Measurements from ENCODE around the gene TFAP2D.

Gene TFAP2D

GRCh38 chr6:50720623-50721022, 7.3 kb downstream of the TFAP2D start:
- DNase-seq (ENCODE audit: low spot score), result no peak

DNA sequence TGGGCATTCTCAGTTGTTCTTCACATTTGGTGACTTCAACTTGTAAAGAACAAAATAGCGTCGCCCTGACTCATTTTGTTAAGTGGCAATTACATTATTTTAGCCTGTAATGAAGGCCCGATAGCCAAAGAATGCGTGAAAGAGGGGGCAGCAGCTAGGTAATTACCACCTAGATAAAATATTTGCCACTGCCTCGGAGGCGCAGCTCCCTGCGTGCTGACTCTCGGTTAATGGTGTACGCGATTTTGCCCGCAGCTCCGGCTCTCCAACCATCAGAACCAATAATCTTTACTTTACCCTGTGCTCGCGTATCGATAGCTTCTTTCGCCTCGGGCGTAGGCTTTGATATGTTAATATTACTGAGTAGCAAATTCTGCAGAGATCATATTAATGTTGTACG, 8.7 kb downstream of the TFAP2D start:
- no peak for DNase-seq (ENCODE audit: low spot score)

DNA sequence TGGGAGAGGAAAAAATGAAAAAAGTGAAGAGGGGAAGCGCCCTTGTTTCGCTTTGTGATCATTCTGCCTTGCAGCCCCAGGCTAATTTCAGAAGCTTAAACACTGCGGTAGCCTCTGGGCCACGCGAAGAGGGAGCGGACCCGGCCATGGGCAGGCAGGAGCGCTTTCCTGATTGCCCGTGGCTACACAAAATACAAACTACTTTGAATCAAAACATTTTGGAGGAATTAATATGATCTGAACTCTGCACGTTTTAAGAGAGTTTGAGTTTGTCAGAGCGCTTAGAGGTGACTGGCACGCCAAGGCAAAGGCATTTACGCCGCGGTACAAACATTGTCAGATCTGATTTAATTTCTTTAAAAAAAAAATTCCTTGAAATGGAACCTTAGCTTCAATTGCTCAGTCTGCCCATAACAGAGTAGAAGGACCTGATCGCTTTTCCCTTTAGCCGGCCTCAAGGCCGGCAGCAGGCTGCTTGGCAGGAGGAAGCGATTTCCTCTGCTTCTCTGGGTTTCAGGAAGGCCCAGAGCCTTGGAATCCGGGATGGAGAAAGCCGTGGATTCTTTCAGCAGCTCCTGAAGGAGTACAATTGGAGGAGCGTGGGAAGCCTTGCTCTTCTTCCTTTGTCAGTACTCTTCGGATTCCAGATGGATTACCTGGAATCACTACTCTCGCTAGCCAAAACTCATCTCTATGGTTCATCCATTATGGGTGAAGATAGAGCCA, 9.7 kb downstream of the TFAP2D start:
- DNase-seq (ENCODE audit: low spot score), result no peak

DNA sequence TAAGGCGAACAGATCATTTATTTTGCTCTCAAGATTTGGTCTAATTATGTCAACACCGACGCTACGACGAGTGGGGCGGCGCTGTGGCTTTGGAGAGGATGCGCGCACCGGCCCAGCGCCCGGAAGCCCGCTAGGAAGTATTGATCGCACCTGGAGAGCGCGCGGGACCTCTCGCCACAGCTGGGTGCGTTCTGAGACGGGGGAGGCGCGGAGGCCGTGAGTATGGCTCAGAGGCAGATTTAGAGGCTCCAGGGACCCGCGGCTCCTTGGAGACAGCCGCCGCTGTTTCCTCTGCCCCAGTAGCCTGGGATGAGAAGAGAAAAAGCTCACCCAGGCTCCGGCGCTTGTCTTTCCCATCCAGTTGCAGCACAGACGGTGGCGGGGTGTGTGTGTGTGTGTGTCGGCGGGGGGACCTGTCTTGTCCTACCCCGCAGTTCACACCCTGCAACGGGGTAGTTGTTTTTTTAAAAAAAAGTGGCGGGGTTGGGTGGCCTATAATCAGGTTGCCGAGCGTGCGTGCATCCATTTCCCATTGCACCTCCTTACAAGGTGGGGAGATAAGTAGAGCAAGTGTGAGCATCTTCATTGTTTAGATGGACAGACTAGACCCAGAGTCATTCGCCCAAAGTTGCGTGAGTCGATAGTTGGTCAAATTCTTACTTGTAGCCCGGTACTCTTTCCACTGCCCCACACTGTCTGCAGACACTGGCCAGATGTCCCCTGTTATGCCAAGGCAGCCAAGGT, 11.2 kb downstream of the TFAP2D start:
- DNase-seq (ENCODE audit: low spot score), result no peak

GRCh38 chr6:50734488-50734887, 21.2 kb downstream of the TFAP2D start:
- no peak for DNase-seq (ENCODE audit: low spot score)

- no peak for DNase-seq (ENCODE audit: low spot score)
These were observed 28.8 kb downstream of the TFAP2D start for GRCh38 chr6:50742161-50742560.

DNA sequence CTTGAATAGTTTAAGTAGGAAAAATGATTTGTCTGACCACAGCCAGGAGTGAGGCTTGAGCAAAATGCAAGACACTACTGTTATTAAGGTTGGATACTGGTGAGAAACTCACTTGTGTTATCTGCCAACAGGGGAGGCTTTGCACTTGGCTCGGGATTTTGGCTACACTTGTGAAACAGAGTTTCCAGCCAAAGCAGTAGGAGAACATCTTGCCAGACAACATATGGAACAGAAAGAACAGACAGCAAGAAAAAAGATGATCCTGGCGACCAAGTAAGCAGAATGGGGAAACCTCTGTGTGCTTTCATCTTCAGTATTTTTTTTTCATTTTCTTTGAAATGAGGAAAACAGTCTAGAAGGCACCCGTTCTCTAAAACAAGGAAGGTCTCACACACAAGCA, 31.6 kb downstream of the TFAP2D start:
- DNase-seq (ENCODE audit: low spot score), result no peak

GRCh38 chr6:50762798-50763197, 49.5 kb downstream of the TFAP2D start:
- DNase-seq (ENCODE audit: low spot score), result no peak

DNA sequence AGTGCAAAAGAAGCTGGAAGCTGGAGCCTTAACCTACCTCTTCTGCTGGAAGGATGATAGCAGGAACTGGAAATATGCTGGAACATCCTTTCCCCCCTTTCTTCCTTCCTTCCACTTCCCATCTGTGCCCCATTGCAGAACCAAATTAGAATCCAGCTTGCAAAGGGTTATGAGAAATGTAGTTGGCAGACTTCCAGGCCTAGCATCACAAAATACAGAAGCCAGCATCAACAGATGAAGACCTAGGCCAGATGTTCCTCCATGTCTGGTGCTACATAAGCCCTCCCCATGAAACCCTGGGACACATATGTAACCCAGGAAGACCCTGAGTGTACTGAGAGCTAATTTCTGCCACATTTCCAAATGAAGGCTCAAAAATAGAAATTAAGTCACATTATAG, 65.4 kb downstream of the TFAP2D start:
- DNase-seq (ENCODE audit: low spot score), result no peak

DNA sequence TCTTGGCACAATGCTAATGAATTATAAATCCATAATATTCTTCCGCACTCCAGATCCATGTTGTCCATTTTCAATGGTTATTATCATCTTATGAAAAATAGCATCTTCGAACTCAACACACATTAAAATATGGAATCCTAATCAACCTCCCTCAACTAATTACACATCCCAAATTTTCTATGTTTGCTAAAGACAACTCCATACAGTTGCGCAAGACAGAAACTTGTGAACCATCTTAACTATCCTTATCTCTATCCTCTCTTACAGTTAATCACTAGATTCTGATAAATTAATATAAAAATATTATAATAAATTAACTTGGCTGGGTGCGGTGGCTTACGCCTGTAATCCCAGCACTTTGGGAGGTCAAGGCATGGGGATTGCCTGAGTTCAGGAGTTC, 67.1 kb downstream of the TFAP2D start:
- DNase-seq (ENCODE audit: low spot score), result no peak

- no peak for DNase-seq (ENCODE audit: low spot score)
These were observed 72.6 kb downstream of the TFAP2D start for GRCh38 chr6:50785921-50786320.

GRCh38 chr6:50791900-50792508, 78.7 kb downstream of the TFAP2D start:
- DNase-seq (ENCODE audit: low spot score), result peak; percentile 29

DNA sequence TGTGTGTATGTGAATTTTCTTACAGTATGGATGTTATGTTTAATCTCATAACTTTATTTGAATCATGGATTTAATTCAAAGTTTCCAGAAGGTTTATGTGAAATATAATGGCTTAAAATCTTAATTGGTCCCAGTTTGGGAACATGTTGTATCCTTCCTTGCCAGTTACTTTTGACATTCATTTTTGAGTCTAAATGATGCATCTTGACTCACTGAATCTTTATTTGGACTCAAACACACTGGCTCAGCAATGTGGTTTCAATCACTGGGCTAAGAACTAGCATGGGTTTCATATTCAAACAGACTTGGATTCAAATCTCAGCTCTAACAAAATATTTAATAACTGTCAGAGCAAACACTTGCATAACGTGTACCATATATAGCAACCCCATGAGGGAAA, 79.4 kb downstream of the TFAP2D start:
- DNase-seq (ENCODE audit: low spot score), result no peak

GRCh38 chr6:50795574-50795973, 82.2 kb downstream of the TFAP2D start:
- DNase-seq (ENCODE audit: low spot score), result no peak

DNA sequence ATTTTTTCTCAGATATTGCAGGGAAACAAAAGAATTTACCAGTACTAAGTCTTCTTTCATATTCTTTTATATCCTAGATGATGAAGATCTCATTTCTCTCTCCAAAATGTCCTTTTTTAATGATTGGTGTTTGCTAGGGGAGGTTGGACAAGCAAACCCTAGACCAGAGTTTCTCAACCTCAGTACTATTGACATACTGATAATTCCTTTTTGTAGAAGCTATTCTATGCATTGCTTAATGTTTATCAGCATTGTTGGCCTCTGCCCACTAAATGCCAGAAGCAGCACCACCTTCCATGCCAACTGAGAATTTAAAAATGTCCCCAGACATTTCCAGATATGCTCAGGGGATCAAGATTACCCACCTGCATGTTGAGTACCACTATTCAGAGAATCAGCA, 91.0 kb downstream of the TFAP2D start:
- DNase-seq (ENCODE audit: low spot score), result no peak

DNA sequence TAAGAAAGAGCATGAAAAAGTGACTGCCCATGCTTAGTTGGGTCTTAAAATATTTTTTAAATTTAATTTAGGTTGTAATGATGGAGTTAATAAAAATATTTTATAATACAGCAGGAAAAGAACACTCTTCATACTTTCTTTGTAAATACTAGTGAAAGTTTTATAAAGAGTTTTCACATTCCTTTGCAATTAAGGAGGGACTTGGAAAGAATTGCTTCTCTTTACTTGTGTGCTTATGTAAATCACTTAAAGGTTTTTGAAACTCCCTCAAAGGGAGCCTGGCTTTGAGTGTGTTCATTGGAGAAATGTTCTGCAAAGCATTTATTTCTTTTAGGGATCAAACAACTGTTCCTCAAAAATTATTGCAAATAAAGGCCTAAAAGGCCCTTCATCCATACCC, 93.7 kb downstream of the TFAP2D start:
- no peak for DNase-seq (ENCODE audit: low spot score)

DNA sequence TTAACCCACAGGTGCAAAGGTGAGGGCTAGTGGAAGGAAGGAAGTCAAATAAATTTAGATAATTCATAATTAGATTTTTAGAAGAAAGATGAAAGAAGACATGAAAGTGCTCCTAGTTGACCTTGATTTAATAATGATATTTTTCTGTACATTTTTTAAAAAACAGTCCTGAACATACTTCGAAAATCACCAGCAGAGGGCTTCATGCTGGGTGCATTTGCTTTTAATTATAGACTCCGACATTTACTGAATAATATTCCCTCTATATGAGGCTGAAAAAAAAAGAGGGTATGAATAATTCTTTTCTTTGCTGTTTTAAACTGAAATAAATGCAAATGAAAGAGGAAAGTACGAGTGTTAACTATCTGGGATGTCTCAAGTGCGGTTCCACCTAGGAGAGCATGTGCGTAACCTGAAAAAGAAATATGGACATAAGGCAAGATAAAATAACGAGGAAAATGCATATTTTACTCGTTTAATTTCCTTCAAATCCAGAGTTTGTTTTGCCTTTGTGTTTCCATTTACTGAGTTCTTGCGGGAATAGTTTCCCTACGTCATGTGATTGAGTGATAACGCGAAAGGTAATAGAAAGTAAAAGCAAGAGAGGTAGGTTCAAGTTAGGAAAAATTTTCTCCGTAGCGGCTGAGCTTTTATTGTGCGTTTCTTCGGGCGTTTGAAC, 102.2 kb downstream of the TFAP2D start:
- no peak for DNase-seq (ENCODE audit: low spot score)

DNA sequence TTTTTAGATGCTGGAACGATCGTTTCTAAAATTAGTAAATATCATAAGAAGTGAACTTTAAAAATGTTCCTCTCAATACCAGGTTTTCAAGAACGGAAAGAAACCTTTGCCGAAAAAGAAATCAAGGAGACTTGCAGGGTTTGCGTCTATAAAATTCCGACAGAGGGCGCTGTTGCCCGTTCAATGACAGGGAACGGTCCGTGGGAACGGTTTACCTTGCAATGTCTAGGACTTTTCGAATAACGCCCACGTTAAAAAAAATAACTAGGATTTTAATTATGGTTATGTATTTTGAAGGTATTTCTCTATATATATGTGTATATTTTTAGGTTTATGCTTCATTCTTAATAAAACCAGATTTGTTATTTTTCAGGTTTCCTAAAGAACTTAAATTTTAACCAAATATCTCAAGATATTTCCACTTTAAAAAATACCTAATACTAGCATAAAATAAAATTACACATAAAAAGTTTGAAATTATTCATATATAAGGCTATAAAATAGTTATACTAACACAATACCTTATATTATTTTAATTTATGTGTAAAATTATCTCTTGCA, 102.9 kb downstream of the TFAP2D start:
- DNase-seq (ENCODE audit: low spot score), result peak; percentile 77

GRCh38 chr6:50816947-50817645, 103.8 kb downstream of the TFAP2D start:
- DNase-seq (ENCODE audit: low spot score), result no peak

DNA sequence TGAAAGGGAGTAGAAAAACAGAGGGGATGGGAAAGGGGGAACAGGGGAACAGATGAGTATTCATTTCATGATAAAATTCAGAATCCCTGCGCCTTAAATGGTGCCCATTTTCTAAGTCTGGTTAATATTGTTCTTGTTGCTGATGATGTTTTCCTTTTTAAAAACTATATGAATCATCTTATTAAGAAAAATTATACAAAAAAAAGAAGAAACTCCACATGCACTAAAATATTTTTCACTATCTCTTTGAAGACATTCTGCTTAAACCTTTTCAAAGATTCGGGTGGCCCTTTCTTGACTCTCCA, 104.3 kb downstream of the TFAP2D start:
- no peak for DNase-seq (ENCODE audit: low spot score)

DNA sequence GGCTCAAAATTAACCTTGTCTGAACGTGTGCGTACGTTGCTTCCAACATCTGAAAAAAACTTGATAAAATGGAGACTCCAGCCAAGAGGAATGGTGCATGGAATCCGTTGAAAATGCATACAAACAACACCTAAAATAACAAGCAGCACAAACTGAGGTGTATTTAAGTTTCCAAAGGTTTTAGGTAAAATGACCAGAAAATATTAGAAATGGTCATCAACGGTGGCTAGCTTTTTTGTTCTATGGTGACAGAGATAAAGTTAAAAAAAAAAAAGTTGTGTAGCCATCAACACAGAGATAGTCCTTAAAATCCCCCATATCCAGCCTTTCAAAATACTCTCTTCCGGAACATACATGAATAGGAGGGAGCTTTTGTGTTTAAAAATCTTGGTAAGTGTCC, 104.7 kb downstream of the TFAP2D start:
- no peak for DNase-seq (ENCODE audit: low spot score)

DNA sequence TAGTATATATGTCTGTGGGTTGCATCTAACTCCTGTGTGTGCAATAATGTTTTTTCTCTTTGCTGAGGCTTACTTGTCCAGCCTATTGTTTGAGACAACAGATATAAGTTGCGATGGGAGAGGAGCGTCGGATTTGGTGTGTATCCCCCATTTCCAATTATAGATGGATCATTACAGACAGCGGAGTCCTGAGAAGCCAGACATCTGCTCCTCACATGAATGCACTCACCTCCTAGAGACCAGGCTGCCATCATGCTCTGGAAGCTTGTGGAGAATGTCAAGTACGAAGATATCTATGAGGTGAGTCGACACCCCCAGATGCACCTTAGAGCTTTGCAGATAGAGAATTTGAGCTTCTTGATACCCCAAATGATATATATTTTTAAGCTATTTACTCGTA, 105.3 kb downstream of the TFAP2D start, which contains the start of gene TFAP2B:
TSS of gene TFAP2B (plus strand) at position 199 of the 400 bp plus-strand sequence. CDS start at position 220, 21 bp downstream.
- DNase-seq (ENCODE audit: low spot score), result no peak
